Breast epithelium (tissue), 4 donors: ENCODE results near the gene IREB2. TPM values are rescaled to one million over a fixed set of nuclear protein-coding genes. Genes with fewer than 3 reads are reported as not detected.
A peak's percentile ranks its signal among the peaks of the same experiment; 100 is the strongest.
"Not testable (repeated sequence)": the region's sequence is repeated elsewhere in the genome, so short reads cannot be mapped to it uniquely, and the experiment has no call there.

ENCODE experiments used
- DNase-seq, 2 donors: peaks; one replicate each; pipeline ENCODE4 v3.0.0-alpha.2; 2019; ENCODE audit warnings: low spot score in 2 of 2
- H3K27ac ChIP-seq, 2 donors: fragments of 200-600 bp; sonication (generic) in 1 of 2; one replicate each; pipeline ENCODE4 v1.5.1; 2016 to 2019; ENCODE audit warnings: mild to moderate bottlenecking in 1 of 2
- H3K27me3 ChIP-seq, 2 donors: fragments of 200-600 bp; sonication (generic) in 1 of 2; one replicate each; pipeline versions ENCODE4 v1.5.1 to v1.6.0; 2017 to 2019; ENCODE audit warnings: control low read depth in 1 of 2, mild to moderate bottlenecking in 1 of 2
- H3K36me3 ChIP-seq: fragments of 200-600 bp; one replicate; pipeline ENCODE4 v1.5.1; 2019
- H3K4me1 ChIP-seq, 2 donors: fragments of 200-600 bp; sonication (generic); one replicate each; pipeline ENCODE4 v1.5.1; 2016 to 2019; ENCODE audit warnings: control low read depth in 1 of 2
- H3K4me3 ChIP-seq, 3 donors: fragments of 200-600 bp; sonication (generic); 1 replicate in 2 of 3; 2 replicates in 1 of 3; pipeline ENCODE4 v1.5.1; 2016 to 2019; ENCODE audit warnings: mild to moderate bottlenecking in 3 of 3, moderate library complexity in 2 of 3
- H3K9me3 ChIP-seq, 2 donors: fragments of 200-600 bp; sonication (generic) in 1 of 2; one replicate each; pipeline ENCODE4 v1.5.1; 2016 to 2019; ENCODE audit warnings: control low read depth in 1 of 2
- POLR2A ChIP-seq: fragments of 450-650 bp; IDR thresholded peaks from one replicate; pipeline ENCODE4 v1.6.1; 2016; ENCODE audit warnings: antibody characterized with exemption, mild to moderate bottlenecking, moderate library complexity
- POLR2AphosphoS5 ChIP-seq, 3 donors: sonication (generic); formaldehyde crosslinking; IDR thresholded peaks; one replicate each; pipeline ENCODE4 v1.6.1; 2017; ENCODE audit warnings: antibody characterized with exemption in 3 of 3
- intact Hi-C: fragments of 100-400 bp; cut with DNase I; formaldehyde crosslinking; loops from one replicate; pipeline ENCODE4 v1.15.1; 2023; ENCODE audit warnings: low total_unique reads
- total RNA-seq, 3 donors: library from RNA; depleted of rRNA; stranded (reverse); fragments of >200 nt; gene quantifications; one replicate each; pipeline ENCODE4 v1.1.0, GENCODE V29; 2016
- TF ChIP-seq, protein P1 (sequence below), 3 donors: fragments of 450-650 bp; IDR thresholded peaks; one replicate each; pipeline ENCODE4 v1.5.1; 2016 to 2017; ENCODE audit warnings: antibody characterized with exemption in 3 of 3, mild to moderate bottlenecking in 3 of 3, moderate library complexity in 3 of 3

IREB2 gene
- total RNA-seq, 3 donors from 2014 or later, result 45.8 to 52.2 (median 49.5) TPM

DNA sequence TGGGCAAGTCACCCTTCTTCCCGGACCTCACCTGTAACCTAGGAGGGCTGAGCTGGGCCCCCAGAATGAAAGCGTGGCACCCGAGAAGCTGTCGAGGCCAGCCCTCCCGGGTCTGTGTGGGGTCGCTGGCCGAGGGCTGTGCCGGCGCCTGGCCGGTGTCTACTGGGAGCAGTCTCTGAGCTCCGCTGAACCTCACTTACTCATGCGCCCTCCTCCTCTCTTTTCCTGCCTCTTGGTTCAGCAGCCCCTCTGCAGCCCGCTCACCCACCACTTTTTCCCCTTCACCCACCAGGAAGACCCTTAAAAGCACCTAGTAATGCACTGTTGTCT is 69.8 kb downstream of the IREB2 start:
- intact Hi-C loops, result no loop called here
- Histone ChIP-seq H3K4me3 (peak overlapping the region; percentile 73 to 91 (median 84)), H3K27ac (peak overlapping the region; percentile 70 to 75), H3K36me3 (no peaks in the 10 kb centered on the region), H3K27me3 (no peaks in the 10 kb centered on the region), H3K9me3 (no peaks in the 10 kb centered on the region), H3K4me1 (no peaks in the 10 kb centered on the region)
- TF ChIP-seq POLR2AphosphoS5 (IDR thresholded peaks at IDR 0.05) (no peak), POLR2A (no peak)
- TF ChIP-seq, protein P1, sequence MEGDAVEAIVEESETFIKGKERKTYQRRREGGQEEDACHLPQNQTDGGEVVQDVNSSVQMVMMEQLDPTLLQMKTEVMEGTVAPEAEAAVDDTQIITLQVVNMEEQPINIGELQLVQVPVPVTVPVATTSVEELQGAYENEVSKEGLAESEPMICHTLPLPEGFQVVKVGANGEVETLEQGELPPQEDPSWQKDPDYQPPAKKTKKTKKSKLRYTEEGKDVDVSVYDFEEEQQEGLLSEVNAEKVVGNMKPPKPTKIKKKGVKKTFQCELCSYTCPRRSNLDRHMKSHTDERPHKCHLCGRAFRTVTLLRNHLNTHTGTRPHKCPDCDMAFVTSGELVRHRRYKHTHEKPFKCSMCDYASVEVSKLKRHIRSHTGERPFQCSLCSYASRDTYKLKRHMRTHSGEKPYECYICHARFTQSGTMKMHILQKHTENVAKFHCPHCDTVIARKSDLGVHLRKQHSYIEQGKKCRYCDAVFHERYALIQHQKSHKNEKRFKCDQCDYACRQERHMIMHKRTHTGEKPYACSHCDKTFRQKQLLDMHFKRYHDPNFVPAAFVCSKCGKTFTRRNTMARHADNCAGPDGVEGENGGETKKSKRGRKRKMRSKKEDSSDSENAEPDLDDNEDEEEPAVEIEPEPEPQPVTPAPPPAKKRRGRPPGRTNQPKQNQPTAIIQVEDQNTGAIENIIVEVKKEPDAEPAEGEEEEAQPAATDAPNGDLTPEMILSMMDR (IDR thresholded peaks at IDR 0.05), result no peak
- DNase-seq, result no peak

DNA sequence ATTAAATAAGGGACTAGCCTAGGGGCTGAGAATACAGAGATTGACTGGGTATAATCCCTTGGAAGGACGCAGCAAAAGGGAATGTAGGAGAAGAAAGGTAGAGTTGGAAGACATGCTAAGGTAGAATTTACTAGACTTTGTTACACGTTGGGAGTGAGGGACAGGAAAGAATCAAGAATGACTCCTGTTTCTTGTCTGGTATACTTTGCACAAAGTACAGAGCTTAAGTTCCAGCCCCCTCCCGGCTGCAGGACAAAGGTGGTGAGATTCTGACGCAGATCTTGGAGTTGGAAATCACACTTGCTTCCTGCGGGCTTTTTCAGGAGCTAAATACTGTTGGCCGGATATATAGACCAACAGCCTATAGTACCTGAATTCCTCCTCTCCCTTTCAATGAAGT is 70.3 kb downstream of the IREB2 start:
- peak overlapping the region in 1 of 2 donors; percentile 75 for H3K27ac ChIP-seq
- H3K4me1 ChIP-seq, result no peaks in the 10 kb centered on the region
- H3K9me3 ChIP-seq, result no peaks in the 10 kb centered on the region
- H3K4me3 ChIP-seq, result peak overlapping the region; percentile 73 to 91 (median 84)
- no peak for DNase-seq
- TF ChIP-seq POLR2AphosphoS5 (IDR thresholded peaks at IDR 0.05) (no peak), POLR2A (no peak)
- TF ChIP-seq, protein P1 (IDR thresholded peaks at IDR 0.05), result no peak
- H3K27me3 ChIP-seq, result no peaks in the 10 kb centered on the region
- intact Hi-C loops, result no loop called here
- no peaks in the 10 kb centered on the region for H3K36me3 ChIP-seq

DNA sequence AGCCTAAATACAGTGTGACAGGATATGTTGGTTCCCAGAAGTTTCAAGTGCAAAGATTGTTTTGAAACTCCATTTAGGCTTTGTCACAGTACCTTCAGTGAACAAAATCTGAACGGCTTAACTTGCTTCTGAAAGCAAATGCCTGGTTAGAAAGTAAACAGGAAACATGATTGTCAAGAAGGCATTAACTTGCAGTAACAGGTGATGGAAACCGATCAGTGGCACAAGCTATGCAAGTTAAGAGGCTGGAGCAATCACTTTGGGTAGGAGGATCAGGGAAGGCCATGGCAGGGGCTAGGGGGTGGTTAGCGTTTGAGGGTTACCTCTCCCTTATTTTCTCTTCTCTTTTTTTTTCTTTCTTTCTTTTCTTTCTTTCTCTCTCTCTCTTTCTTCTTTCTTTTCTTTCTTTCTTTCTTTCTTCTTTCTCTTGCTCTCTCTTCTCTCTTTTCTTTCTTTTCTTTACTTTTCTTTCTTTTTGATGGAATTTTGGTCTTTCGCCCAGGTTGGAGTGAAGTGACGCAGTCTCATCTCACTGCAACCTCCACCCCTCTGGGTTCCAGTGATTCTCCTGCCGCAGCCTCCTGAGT is 71.8 kb downstream of the IREB2 start:
- no peak for DNase-seq
- Histone ChIP-seq H3K36me3 (no peaks in the 10 kb centered on the region), H3K9me3 (no peaks in the 10 kb centered on the region), H3K4me1 (no peaks in the 10 kb centered on the region), H3K4me3 (no peak overlapping the region), H3K27ac (no peak overlapping the region), H3K27me3 (no peaks in the 10 kb centered on the region)
- TF ChIP-seq, protein P1 (IDR thresholded peaks at IDR 0.05), result no peak
- no peak for TF ChIP-seq POLR2A
- no peak for TF ChIP-seq POLR2AphosphoS5 (IDR thresholded peaks at IDR 0.05)
- intact Hi-C loops, result no loop called here

GRCh38 chr15:78520035-78520434 is 82.0 kb downstream of the IREB2 start:
- H3K9me3 ChIP-seq, H3K27me3 ChIP-seq, intact Hi-C loops, H3K4me1 ChIP-seq, H3K27ac ChIP-seq, H3K36me3 ChIP-seq, DNase-seq, H3K4me3 ChIP-seq: not testable (repeated sequence)

- TF ChIP-seq POLR2A (no peak), POLR2AphosphoS5 (IDR thresholded peaks at IDR 0.05) (no peak)
- TF ChIP-seq, protein P1 (IDR thresholded peaks at IDR 0.05), result no peak
- no peaks in the 10 kb centered on the region for H3K27me3 ChIP-seq
Measured at GRCh38 chr15:78524230-78524629, 86.2 kb downstream of the IREB2 start.

GRCh38 chr15:78527325-78527724 is 89.3 kb downstream of the IREB2 start:
- no peak for DNase-seq
- TF ChIP-seq, protein P1 (IDR thresholded peaks at IDR 0.05), result no peak
- TF ChIP-seq POLR2AphosphoS5 (IDR thresholded peaks at IDR 0.05), result no peak
- no peak for TF ChIP-seq POLR2A
- intact Hi-C loops, result no loop called here
- Histone ChIP-seq H3K4me3 (no peak overlapping the region), H3K36me3 (no peaks in the 10 kb centered on the region), H3K27me3 (no peaks in the 10 kb centered on the region), H3K4me1 (no peaks in the 10 kb centered on the region), H3K9me3 (no peaks in the 10 kb centered on the region), H3K27ac (no peak overlapping the region)

More at GRCh38 chr15:78524230-78524629, 86.2 kb downstream of the IREB2 start:
- DNase-seq, result no peak
- H3K27ac ChIP-seq, result no peak overlapping the region
- H3K4me1 ChIP-seq, result no peaks in the 10 kb centered on the region
- intact Hi-C loops, result no loop called here
- no peaks in the 10 kb centered on the region for H3K36me3 ChIP-seq
- H3K4me3 ChIP-seq, result no peak overlapping the region
- no peaks in the 10 kb centered on the region for H3K9me3 ChIP-seq
